Body of pancreas (tissue), 4 donors: ENCODE data around the gene BPGM. TPM values are rescaled to one million over a fixed set of nuclear protein-coding genes. Genes with fewer than 3 reads are reported as not detected.

Experiments used
- ATAC-seq: fragments of 150-250 bp; one replicate; pipeline ENCODE4 v1.9.1; 2016
- DNase-seq, 4 donors: peaks; one replicate each; pipeline ENCODE4 v3.0.0-alpha.2; 2019
- H3K27ac ChIP-seq, 4 donors: fragments of 200-600 bp; sonication (generic); 1 replicate in 3 of 4; 2 replicates in 1 of 4; pipeline versions ENCODE4 v1.5.1 to v1.6.1; 2016 to 2019; ENCODE audit warnings: mild to moderate bottlenecking in 1 of 4, mixed read lengths in 1 of 4, moderate library complexity in 1 of 4
- H3K27me3 ChIP-seq, 2 donors: fragments of 200-600 bp; sonication (generic); one replicate each; pipeline ENCODE4 v1.6.0; 2016; ENCODE audit warnings: mild to moderate bottlenecking in 1 of 2
- H3K36me3 ChIP-seq, 2 donors: fragments of 200-600 bp; sonication (generic); replicated peaks in 1 of 2; 2 replicates each; pipeline ENCODE4 v1.5.1; 2016; ENCODE audit warnings: low read depth in 2 of 2; ENCODE audit not compliant: insufficient read depth in 1 of 2
- H3K4me1 ChIP-seq: fragments of 200-600 bp; sonication (generic); one replicate; pipeline ENCODE4 v1.6.0; 2016
- H3K4me3 ChIP-seq, 2 donors: fragments of 200-600 bp; sonication (generic); 1 replicate in 1 of 2; 2 replicates in 1 of 2; pipeline ENCODE4 v1.5.1; 2016 to 2019
- H3K9me3 ChIP-seq, 3 donors: fragments of 200-600 bp; sonication (generic); 1 replicate in 2 of 3; 2 replicates in 1 of 3; pipeline ENCODE4 v1.5.1; 2016
- POLR2A ChIP-seq, 3 donors: fragments of 450-650 bp; IDR thresholded peaks; one replicate each; pipeline ENCODE4 v1.6.1; 2016; ENCODE audit warnings: antibody characterized with exemption in 3 of 3, mild to moderate bottlenecking in 2 of 3
- WGBS, 2 donors: methylation state at CpG; one replicate each; pipeline ENCODE4 v1.1.5; 2017; 5-methylcytosine and 5-hydroxymethylcytosine counted together
- intact Hi-C: fragments of 100-400 bp; cut with DNase I; formaldehyde crosslinking; loops from one replicate; pipeline ENCODE4 v1.15.1; 2023
- total RNA-seq, 2 donors: library from RNA; depleted of rRNA; stranded (reverse); fragments of >200 nt; gene quantifications; one replicate each; pipeline ENCODE4 v1.1.0, GENCODE V29; 2016
- TF ChIP-seq, protein P1 (sequence below), 7 experiments: fragments of 450-650 bp in 4 of 7; fragments of 200-600 bp in 3 of 7; sonication (generic) in 3 of 7; IDR thresholded peaks; one replicate each; pipeline ENCODE4 v1.5.1; 2016 to 2019; ENCODE audit warnings: antibody characterized with exemption in 7 of 7

BPGM gene
- total RNA-seq, 2 donors from 2014 or later, result 2.6 to 7.8 TPM

DNA sequence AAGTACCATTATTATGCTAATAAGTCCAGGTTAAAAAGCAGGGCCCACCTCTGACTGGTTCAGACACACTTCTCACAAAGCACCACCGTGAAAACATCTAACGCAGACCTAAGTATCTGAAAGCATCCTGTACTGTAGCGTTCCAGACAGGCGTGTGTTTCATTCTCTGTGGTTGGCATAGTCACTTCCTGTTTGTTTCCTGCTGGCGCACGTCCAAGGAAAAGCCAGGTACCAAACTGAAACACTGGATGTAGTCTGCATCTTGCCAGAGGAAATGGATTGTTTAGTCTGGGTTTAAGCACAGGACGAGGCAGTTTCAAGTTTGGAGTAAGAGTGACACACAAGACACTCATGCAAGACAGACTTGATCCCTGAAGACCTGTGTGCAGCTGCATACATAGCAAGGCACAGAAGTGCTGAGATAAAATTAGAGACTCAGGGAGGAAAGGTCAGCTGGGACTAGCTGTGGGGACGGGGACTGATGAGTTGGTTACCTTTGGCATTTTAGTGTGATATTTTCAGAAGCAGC is 23.3 kb downstream of the BPGM start:
- TF ChIP-seq, protein P1, sequence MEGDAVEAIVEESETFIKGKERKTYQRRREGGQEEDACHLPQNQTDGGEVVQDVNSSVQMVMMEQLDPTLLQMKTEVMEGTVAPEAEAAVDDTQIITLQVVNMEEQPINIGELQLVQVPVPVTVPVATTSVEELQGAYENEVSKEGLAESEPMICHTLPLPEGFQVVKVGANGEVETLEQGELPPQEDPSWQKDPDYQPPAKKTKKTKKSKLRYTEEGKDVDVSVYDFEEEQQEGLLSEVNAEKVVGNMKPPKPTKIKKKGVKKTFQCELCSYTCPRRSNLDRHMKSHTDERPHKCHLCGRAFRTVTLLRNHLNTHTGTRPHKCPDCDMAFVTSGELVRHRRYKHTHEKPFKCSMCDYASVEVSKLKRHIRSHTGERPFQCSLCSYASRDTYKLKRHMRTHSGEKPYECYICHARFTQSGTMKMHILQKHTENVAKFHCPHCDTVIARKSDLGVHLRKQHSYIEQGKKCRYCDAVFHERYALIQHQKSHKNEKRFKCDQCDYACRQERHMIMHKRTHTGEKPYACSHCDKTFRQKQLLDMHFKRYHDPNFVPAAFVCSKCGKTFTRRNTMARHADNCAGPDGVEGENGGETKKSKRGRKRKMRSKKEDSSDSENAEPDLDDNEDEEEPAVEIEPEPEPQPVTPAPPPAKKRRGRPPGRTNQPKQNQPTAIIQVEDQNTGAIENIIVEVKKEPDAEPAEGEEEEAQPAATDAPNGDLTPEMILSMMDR (IDR thresholded peaks at IDR 0.05), result no peak
- no peak for TF ChIP-seq POLR2A (IDR thresholded peaks at IDR 0.05)
- no peak overlapping the region for H3K27ac ChIP-seq

DNA sequence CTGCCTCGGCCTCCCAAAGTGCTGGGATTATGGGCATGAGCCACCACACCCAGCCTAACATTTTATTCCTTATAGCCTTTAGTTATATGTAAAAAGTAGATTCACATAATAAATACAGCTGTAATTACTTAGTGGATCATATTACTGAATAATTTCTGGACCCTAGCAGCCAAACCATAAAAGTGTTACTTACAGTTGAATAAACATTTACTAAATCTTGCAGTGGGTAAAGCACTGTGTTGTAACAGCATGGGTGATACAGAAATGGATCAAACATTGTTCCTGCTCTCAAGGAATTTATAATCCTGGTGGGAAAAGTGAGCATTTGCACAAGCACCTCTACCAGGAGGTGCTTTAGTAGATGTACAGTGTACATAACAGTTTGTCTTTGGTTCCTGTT is 25.0 kb downstream of the BPGM start:
- ATAC-seq, result no peak
- WGBS, 2 donors, result 91 to 100% methylated on average over 1 of the region's 1 CpG

More for the DNA sequence above, 23.3 kb downstream of the BPGM start:
- intact Hi-C loops, result no loop called here
- H3K27me3 ChIP-seq, result no peaks in the 10 kb centered on the region
- 34 to 40% methylated on average over 8 of the region's 8 CpGs for WGBS, 2 donors
- H3K4me1 ChIP-seq, result no peaks in the 10 kb centered on the region
- H3K4me3 ChIP-seq, result no peak overlapping the region
- DNase-seq, result peak; percentile 50 to 71 (median 69)
- no peaks in the 10 kb centered on the region for H3K36me3 ChIP-seq
- ATAC-seq, result peak; percentile 65
- H3K9me3 ChIP-seq, result no peaks in the 10 kb centered on the region

DNA sequence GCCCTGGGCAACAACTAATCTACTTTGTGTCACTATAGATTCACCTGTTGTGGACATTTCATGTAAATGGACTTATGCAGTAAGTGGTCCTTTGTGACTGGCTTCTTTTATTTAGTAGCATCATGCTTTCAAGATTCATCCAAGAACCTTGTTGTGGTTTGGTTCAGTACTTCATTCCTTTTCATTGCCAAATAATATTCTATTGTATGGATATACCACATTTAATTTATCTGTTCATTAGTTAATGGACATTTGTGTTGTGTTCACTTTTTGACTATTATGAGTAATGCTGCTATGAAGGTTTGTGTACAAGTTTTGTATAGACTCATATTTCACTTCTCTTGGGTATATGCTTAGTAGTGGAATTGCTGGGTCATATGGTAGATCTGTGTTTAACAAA is 27.8 kb downstream of the BPGM start:
- no peak for ATAC-seq
- intact Hi-C loops, result no loop called here

More for the DNA sequence above, 25.0 kb downstream of the BPGM start:
- DNase-seq, result no peak
- Histone ChIP-seq H3K9me3 (no peaks in the 10 kb centered on the region), H3K4me1 (no peaks in the 10 kb centered on the region), H3K4me3 (no peak overlapping the region), H3K27me3 (no peaks in the 10 kb centered on the region), H3K27ac (no peak overlapping the region), H3K36me3 (no peaks in the 10 kb centered on the region)
- intact Hi-C loops, result no loop called here
- TF ChIP-seq, protein P1 (IDR thresholded peaks at IDR 0.05), result no peak
- TF ChIP-seq POLR2A (IDR thresholded peaks at IDR 0.05), result no peak

DNA sequence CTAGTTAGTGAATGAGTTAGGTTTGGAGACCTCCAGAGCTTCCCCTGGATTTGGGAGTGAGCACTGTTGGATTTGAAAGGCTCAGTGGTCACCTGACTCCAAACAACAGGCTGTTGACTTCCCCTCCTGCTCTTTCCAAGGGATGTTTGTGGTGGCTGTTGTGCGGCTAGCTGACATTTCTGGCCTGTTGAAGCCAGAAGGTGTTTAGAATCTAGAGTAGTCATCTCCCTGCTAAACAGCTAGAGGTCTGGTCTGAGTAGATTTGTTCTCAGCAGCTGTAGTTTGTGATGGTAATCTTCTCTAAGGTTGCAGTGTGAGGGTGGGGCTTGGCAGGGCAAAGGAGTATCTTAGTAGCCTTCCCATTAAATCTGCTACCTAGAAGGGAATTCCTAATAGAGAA is 30.1 kb downstream of the BPGM start:
- H3K4me1 ChIP-seq, result no peaks in the 10 kb centered on the region
- intact Hi-C loops, result no loop called here
- H3K36me3 ChIP-seq, result no peaks in the 10 kb centered on the region
- H3K9me3 ChIP-seq, result no peaks in the 10 kb centered on the region
- 90 to 100% methylated on average over 1 of the region's 1 CpG for WGBS, 2 donors
- H3K4me3 ChIP-seq, result no peak overlapping the region
- TF ChIP-seq POLR2A (IDR thresholded peaks at IDR 0.05), result no peak
- TF ChIP-seq, protein P1 (IDR thresholded peaks at IDR 0.05), result no peak
- no peaks in the 10 kb centered on the region for H3K27me3 ChIP-seq
- no peak for ATAC-seq
- no peak overlapping the region for H3K27ac ChIP-seq
- no peak for DNase-seq

More for the DNA sequence above, 27.8 kb downstream of the BPGM start:
- H3K27me3 ChIP-seq, result no peaks in the 10 kb centered on the region
- H3K27ac ChIP-seq, result no peak overlapping the region
- TF ChIP-seq POLR2A (IDR thresholded peaks at IDR 0.05), result no peak
- TF ChIP-seq, protein P1 (IDR thresholded peaks at IDR 0.05), result no peak
- H3K36me3 ChIP-seq, result no peaks in the 10 kb centered on the region
- H3K4me3 ChIP-seq, result no peak overlapping the region
- H3K9me3 ChIP-seq, result no peaks in the 10 kb centered on the region
- no peak for DNase-seq
- no peaks in the 10 kb centered on the region for H3K4me1 ChIP-seq

DNA sequence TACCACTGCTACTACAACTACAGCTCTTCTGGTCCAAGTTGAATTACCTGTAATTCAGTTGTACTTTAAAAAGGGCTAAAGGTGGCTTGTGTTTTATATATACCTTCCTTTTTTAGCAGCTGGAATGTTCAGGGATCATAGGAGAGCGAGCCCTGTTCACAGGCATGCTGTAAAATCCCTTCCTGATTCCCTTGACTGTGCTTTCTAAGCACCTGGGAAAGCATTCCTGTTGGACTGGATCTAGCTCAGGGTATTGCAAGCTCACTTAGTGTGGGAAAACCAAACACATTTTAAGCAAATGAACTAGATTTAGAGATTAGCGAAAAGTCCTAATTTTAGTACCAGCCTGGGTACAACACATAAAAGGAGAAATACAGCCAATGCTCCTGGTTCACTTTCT is 31.5 kb downstream of the BPGM start:
- DNase-seq, result no peak
- H3K9me3 ChIP-seq, result no peaks in the 10 kb centered on the region
- no peaks in the 10 kb centered on the region for H3K4me1 ChIP-seq
- H3K36me3 ChIP-seq, result no peaks in the 10 kb centered on the region
- TF ChIP-seq POLR2A (IDR thresholded peaks at IDR 0.05), result no peak
- TF ChIP-seq, protein P1 (IDR thresholded peaks at IDR 0.05), result no peak
- no peaks in the 10 kb centered on the region for H3K27me3 ChIP-seq
- intact Hi-C loops, result no loop called here
- 65 to 71% methylated on average over 2 of the region's 2 CpGs for WGBS, 2 donors
- H3K4me3 ChIP-seq, result no peak overlapping the region
- peak; percentile 15 for ATAC-seq
- H3K27ac ChIP-seq, result no peak overlapping the region
